DMS153 treated with DMSO at 0.1 percent for 48 hours (cell line): Measurements from ENCODE around the gene PRAMEF17.
"Not testable (repeated sequence)": the region's sequence is repeated elsewhere in the genome, so short reads cannot be mapped to it uniquely, and the experiment has no call there.

Source experiments
- DNase-seq: peaks from one replicate; lab custom pipeline; 2025; ENCODE audit not compliant: unreplicated experiment; lab: John Stamatoyannopoulos, UW

PRAMEF17 gene

DNA sequence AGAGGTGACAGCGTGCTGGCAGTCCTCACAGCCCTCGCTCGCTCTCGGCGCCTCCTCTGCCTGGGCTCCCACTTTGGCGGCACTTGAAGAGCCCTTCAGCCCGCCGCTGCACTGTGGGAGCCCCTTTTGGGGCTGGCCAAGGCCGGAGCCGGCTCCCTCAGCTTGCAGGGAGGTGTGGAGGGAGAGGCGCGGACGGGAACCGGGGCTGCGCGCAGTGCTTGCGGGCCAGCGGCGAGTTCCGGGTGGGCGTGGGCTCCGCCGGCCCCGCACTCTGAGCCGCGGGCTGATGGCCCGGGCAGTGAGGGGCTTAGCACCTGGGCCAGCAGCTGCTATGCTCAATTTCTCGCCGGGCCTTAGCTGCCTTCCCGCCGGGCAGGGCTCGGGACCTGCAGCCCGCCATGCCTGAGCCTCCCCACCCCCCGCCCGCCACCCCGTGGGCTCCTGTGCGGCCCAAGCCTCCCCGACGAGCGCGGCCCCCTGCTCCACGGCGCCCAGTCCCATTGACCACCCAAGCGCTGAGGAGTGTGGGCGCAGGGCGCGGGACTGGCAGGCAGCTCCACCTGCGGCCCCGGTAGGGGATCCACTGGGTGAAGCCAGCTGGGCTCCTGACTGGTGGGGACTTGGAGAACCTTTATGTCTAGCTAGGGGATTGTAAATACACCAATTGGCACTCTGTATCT is 49.8 kb downstream of the PRAMEF17 start:
- not testable (repeated sequence) for DNase-seq
